AG10803 (cell line): ENCODE data around the gene PTPRO.

Source experiments
- DNase-seq: peaks from one replicate; pipeline ENCODE4 v3.0.0; 2010; ENCODE audit warnings: low read depth
- H3K4me3 ChIP-seq: 2 replicates; pipeline ENCODE4 v1.5.1; 2011; ENCODE audit warnings: mild to moderate bottlenecking, low read length, control low read depth
- CTCF ChIP-seq: conservative IDR thresholded peaks from 2 replicates; pipeline ENCODE4 v1.5.1; 2011; ENCODE audit warnings: mild to moderate bottlenecking, low read length, control low read depth, inconsistent platforms

Gene PTPRO

GRCh38 chr12:15322164-15323061 is at the start of gene PTPRO:
Gene PTPRO (plus strand): TSS chr12:15322508.
- peak within 1 kb of the TSS; percentile 19 for H3K4me3 ChIP-seq
- no peak for DNase-seq
- TF ChIP-seq CTCF, result no peak

GRCh38 chr12:15273896-15274295 is 48.4 kb upstream of the PTPRO start:
- no peak for DNase-seq
- TF ChIP-seq CTCF, result no peak
- no peak overlapping the region for H3K4me3 ChIP-seq

- no peak for TF ChIP-seq CTCF
- no peak for DNase-seq
- no peak overlapping the region for H3K4me3 ChIP-seq
These were observed 47.7 kb upstream of the PTPRO start for GRCh38 chr12:15274561-15274967.

GRCh38 chr12:15276088-15276698 is 46.1 kb upstream of the PTPRO start:
- peak; percentile 71 for TF ChIP-seq CTCF
- DNase-seq, result peak; percentile 36
- no peak overlapping the region for H3K4me3 ChIP-seq

- DNase-seq, result peak; percentile 81
- no peak overlapping the region for H3K4me3 ChIP-seq
- no peak; the same call in 1 of the 2 replicates for TF ChIP-seq CTCF
These were observed 43.3 kb upstream of the PTPRO start for GRCh38 chr12:15278816-15279658.

- no peak for DNase-seq
- no peak overlapping the region for H3K4me3 ChIP-seq
These were observed 41.4 kb upstream of the PTPRO start for GRCh38 chr12:15280930-15281329.

More at GRCh38 chr12:15280930-15281329, 41.4 kb upstream of the PTPRO start:
- TF ChIP-seq CTCF, result no peak
